Stimulated activated CD8-positive, alpha-beta memory T cell treated with anti-CD3 and anti-CD28 coated beads, Interleukin-2, amount 100 ng/mL, for 1 hour (primary cell): ENCODE data around the gene CUBN.

Experiments
- DNase-seq, 2 donors: peaks; one replicate each; pipeline ENCODE4 v3.0.0-alpha.2; 2020; ENCODE audit warnings: low read depth in 2 of 2

Gene CUBN

DNA sequence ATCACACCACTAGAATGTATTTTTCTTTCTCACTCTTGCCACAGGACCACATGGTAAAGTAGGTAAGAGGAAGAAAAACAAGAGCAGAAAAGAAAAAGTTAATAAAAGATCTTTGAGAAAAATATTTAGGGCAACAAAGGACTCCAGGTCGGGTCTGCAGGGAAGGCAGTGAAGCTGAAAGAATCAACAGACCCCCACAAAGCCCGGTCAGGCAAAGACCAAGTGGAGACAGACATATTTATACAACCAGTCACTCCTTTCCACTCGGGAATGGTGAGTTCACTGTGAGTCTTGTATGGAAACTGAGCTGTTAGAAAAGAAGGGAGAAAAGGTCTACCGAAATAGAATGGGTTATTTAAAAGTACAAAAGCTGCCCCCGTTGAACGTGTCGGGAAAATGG is 340.4 kb downstream of the CUBN start:
- no peak for DNase-seq

- DNase-seq, result no peak
Measured at GRCh38 chr10:16788778-16789177, 340.8 kb downstream of the CUBN start.

GRCh38 chr10:16788125-16788524 is 341.5 kb downstream of the CUBN start:
- DNase-seq, result no peak

GRCh38 chr10:16787361-16787791 is 342.2 kb downstream of the CUBN start:
- peak in 1 of 2 donors; percentile 47 for DNase-seq

GRCh38 chr10:16780338-16780880 is 349.2 kb downstream of the CUBN start:
- DNase-seq, result no peak

- no peak for DNase-seq
Measured at GRCh38 chr10:16779384-16779915, 350.2 kb downstream of the CUBN start.

DNA sequence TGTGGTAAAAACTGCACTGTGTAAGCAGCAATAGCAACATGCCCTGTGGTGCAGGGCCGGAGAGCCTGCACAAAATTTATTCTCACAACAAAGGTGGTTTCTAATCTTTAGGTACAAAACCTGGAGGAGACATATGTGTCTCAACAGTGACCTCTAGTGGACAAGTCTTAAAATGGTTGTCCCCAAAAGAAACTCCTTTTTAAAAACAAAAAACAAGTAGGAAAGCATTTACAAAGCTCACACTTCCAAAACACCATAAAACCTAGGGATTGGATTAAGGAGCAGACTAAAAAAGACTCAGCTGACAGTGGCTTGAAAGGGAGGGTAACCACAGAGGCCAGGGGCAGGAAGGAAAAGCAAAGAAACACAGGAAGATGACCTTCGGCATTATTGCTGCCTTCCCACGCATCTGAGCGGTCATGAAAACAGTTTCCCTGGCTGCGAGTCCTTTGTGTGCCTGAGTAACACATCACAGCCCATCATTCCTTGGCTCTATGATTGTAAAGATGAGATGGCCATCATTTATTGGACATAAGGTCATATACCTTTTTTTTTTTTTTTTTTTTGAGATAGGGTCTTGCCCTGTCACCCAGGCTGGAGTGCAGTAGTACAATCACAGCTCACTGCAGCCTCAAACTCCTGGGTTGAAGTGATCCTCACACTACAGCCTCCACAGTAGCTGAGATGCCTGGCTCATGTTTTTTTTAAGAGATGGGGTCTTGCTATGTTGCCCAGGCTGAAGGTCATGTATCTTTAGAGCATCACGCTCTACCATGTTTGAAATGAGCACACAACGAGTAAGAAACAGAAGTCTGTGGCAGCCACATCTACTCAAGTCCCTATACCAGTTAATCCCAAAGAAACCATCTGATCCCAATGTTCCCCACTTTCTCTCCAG is 351.9 kb downstream of the CUBN start:
- no peak for DNase-seq

DNA sequence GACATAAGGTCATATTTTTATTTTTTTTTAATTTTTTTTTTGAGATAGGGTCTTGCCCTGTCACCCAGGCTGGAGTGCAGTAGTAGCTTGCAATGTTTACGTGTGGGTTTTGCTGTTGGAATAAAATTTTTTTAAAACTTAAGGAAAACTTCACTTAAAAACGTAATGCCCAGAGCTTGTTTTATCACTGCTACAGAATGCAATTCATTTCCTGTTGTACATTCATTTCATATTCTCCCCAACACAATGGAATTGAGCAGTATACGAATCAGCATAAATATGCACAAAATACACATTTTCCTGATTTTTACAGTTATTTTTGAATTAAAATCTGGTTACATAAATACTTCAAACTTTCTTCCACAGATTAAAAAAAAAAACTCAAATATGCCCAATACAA is 352.7 kb downstream of the CUBN start:
- no peak for DNase-seq
